NCI-H2081 (cell line): ENCODE results near the gene CLCF1.
A peak's percentile ranks its signal among the peaks of the same experiment; 100 is the strongest.

Experiments
- DNase-seq, 2 experiments: peaks; one replicate each; lab custom pipeline; 2025; lab: John Stamatoyannopoulos, UW

Gene CLCF1

GRCh38 chr11:67395555-67396258 lies 22.3 kb upstream of the CLCF1 start:
- no peak for DNase-seq

GRCh38 chr11:67393990-67394389 lies 20.6 kb upstream of the CLCF1 start:
- no peak for DNase-seq

- DNase-seq, result no peak
Measured at GRCh38 chr11:67393437-67393836, 20.0 kb upstream of the CLCF1 start.

GRCh38 chr11:67392183-67392715 lies 18.9 kb upstream of the CLCF1 start:
- DNase-seq, result no peak

- DNase-seq, result peak; percentile 91 to 95
Measured at GRCh38 chr11:67391304-67392182, 18.1 kb upstream of the CLCF1 start, which contains the start of gene RAD9A. TSS of gene RAD9A (plus strand) at chr11:67391986. CDS start at chr11:67392045, 59 bp downstream.

GRCh38 chr11:67390947-67391303 lies 17.5 kb upstream of the CLCF1 start:
- no peak for DNase-seq

- peak; percentile 23 to 25 for DNase-seq
Measured at GRCh38 chr11:67389477-67389876, 16.1 kb upstream of the CLCF1 start.

- DNase-seq, result no peak
Measured at GRCh38 chr11:67387518-67387917, 14.1 kb upstream of the CLCF1 start.

GRCh38 chr11:67387069-67387468 lies 13.7 kb upstream of the CLCF1 start:
- no peak for DNase-seq

- DNase-seq, result peak in 1 of 2 experiments; percentile 28
Measured at GRCh38 chr11:67384851-67385366, 11.5 kb upstream of the CLCF1 start.

- peak; percentile 61 to 63 for DNase-seq
Measured at GRCh38 chr11:67382276-67383136, 9.1 kb upstream of the CLCF1 start.

GRCh38 chr11:67381244-67381972 lies 8.0 kb upstream of the CLCF1 start:
- DNase-seq, result no peak

- DNase-seq, result no peak
Measured at GRCh38 chr11:67379061-67380058, 6.0 kb upstream of the CLCF1 start.

GRCh38 chr11:67378544-67378943 lies 5.1 kb upstream of the CLCF1 start:
- DNase-seq, result no peak

- DNase-seq, result no peak
Measured at GRCh38 chr11:67376873-67377808, 3.7 kb upstream of the CLCF1 start.

GRCh38 chr11:67376063-67376820 lies 2.8 kb upstream of the CLCF1 start:
- DNase-seq, result no peak

GRCh38 chr11:67375320-67376055 lies 2.1 kb upstream of the CLCF1 start:
- DNase-seq, result no peak
